Left lung (tissue), 10 donors: ENCODE data around the gene EVA1C. TPM values are rescaled to one million over a fixed set of nuclear protein-coding genes. Genes with fewer than 3 reads are reported as not detected.
A peak's percentile ranks its signal among the peaks of the same experiment; 100 is the strongest.
"Not testable (repeated sequence)": the region's sequence is repeated elsewhere in the genome, so short reads cannot be mapped to it uniquely, and the experiment has no call there.

Source experiments
- ATAC-seq: fragments of 200-7000 bp; cut with Tn5 transposase; one replicate; pipeline ENCODE4 v1.9.1; 2020; ENCODE audit warnings: moderate library complexity
- DNase-seq, 4 donors: peaks; one replicate each; pipeline ENCODE4 v3.0.0-alpha.2; 2013 to 2020
- H3K27ac ChIP-seq, 2 donors: fragments of 200-600 bp; sonication (generic) in 1 of 2; one replicate each; pipeline versions ENCODE4 v1.5.0 to v1.8.0; 2020 to 2021
- H3K27me3 ChIP-seq, 2 donors: fragments of 200-600 bp; sonication (generic) in 1 of 2; one replicate each; pipeline versions ENCODE4 v1.5.0 to v1.8.0; 2020 to 2021
- H3K36me3 ChIP-seq, 2 donors: fragments of 200-600 bp; sonication (generic) in 1 of 2; one replicate each; pipeline versions ENCODE4 v1.5.0 to v1.8.0; 2020 to 2021
- H3K4me1 ChIP-seq, 2 donors: fragments of 200-600 bp; one replicate each; pipeline ENCODE4 v1.8.0; 2021
- H3K4me3 ChIP-seq, 2 donors: fragments of 200-600 bp; sonication (generic) in 1 of 2; one replicate each; pipeline versions ENCODE4 v1.5.0 to v1.8.0; 2020 to 2021; ENCODE audit warnings: mild to moderate bottlenecking in 1 of 2
- H3K9me3 ChIP-seq, 2 donors: fragments of 200-600 bp; sonication (generic) in 1 of 2; one replicate each; pipeline versions ENCODE4 v1.5.0 to v1.8.0; 2020 to 2021
- CTCF ChIP-seq, 2 donors: fragments of 200-600 bp; sonication (generic) in 1 of 2; IDR thresholded peaks; one replicate each; pipeline versions ENCODE4 v1.5.0 to v1.8.0; 2021; ENCODE audit warnings: antibody characterized with exemption in 2 of 2
- intact Hi-C, 2 donors: fragments of 100-400 bp; cut with DNase I; formaldehyde crosslinking; loops; one replicate each; pipeline versions ENCODE4 v1.11.2 to v1.14.2; 2022
- polyA plus RNA-seq, 6 donors: library from polyadenylated mRNA; unstranded; fragments of 120-200 nt; gene quantifications; one replicate each; pipeline ENCODE4 v1.2.1, GENCODE V29; 2013; ENCODE audit not compliant: insufficient read length in 6 of 6
- total RNA-seq, 2 donors: library from RNA; stranded (reverse); fragmentation: NEBNext Ultra II Directional; extraction: Animal tissue kit (Norgen Biotek cat#: 25700); gene quantifications; one replicate each; pipeline ENCODE4 v1.2.1, GENCODE V29; 2021
- donor health status: DM: no; HTN: yes; CAD: no.
- donor health status: DM: no; HTN: no; CAD: no.

The EVA1C gene
- total and polyA plus RNA-seq, 8 donors = 2.9 to 29.8 (median 4.3) TPM

- no peak for TF ChIP-seq CTCF (IDR thresholded peaks at IDR 0.05)
- H3K4me1 ChIP-seq = peaks cover 5 to 12% of the 10 kb centered on the region in 2 donors
- H3K36me3 ChIP-seq = peaks cover 0 to 86% of the 10 kb centered on the region in 2 donors
- no peak overlapping the region for H3K4me3 ChIP-seq
- no peak for DNase-seq
- ATAC-seq = no peak
- no peaks in the 10 kb centered on the region for H3K9me3 ChIP-seq
- H3K27ac ChIP-seq = no peak overlapping the region
- intact Hi-C loops = no loop called here
- H3K27me3 ChIP-seq = no peaks in the 10 kb centered on the region
Observed at GRCh38 chr21:32367158-32367557, 45.3 kb upstream of the EVA1C start.

- TF ChIP-seq CTCF (IDR thresholded peaks at IDR 0.05) = no peak
- Histone ChIP-seq H3K36me3 (peaks cover 0 to 74% of the 10 kb centered on the region in 2 donors), H3K4me3 (no peak overlapping the region), H3K9me3 (no peaks in the 10 kb centered on the region), H3K27ac (no peak overlapping the region), H3K27me3 (no peaks in the 10 kb centered on the region), H3K4me1 (peaks cover 5 to 21% of the 10 kb centered on the region in 2 donors)
- intact Hi-C loops = no loop called here
- ATAC-seq = no peak
- DNase-seq = no peak
Observed at GRCh38 chr21:32368386-32368785, 44.1 kb upstream of the EVA1C start.

- DNase-seq, H3K27me3 ChIP-seq, H3K4me3 ChIP-seq, intact Hi-C loops, H3K27ac ChIP-seq, ATAC-seq, H3K9me3 ChIP-seq: not testable (repeated sequence)
- H3K36me3 ChIP-seq = peaks cover 0 to 68% of the 10 kb centered on the region in 2 donors
- peaks cover 5 to 21% of the 10 kb centered on the region in 2 donors for H3K4me1 ChIP-seq
Observed at GRCh38 chr21:32368961-32369360, 43.5 kb upstream of the EVA1C start.

GRCh38 chr21:32370998-32371766 lies 41.3 kb upstream of the EVA1C start:
- intact Hi-C loops = no loop called here
- ATAC-seq (no peak), DNase-seq (no peak)
- no peak for TF ChIP-seq CTCF (IDR thresholded peaks at IDR 0.05)
- Histone ChIP-seq H3K27ac (peak overlapping the region; percentile 72 to 87), H3K9me3 (no peaks in the 10 kb centered on the region), H3K36me3 (peaks cover 0 to 65% of the 10 kb centered on the region in 2 donors), H3K4me3 (no peak overlapping the region), H3K27me3 (no peaks in the 10 kb centered on the region), H3K4me1 (peaks cover 5 to 21% of the 10 kb centered on the region in 2 donors)

GRCh38 chr21:32371913-32372314 lies 40.6 kb upstream of the EVA1C start:
- Histone ChIP-seq H3K27ac (peak overlapping the region; percentile 72 to 87), H3K4me3 (no peak overlapping the region), H3K27me3 (no peaks in the 10 kb centered on the region), H3K36me3 (peaks cover 0 to 64% of the 10 kb centered on the region in 2 donors), H3K4me1 (peaks cover 5 to 21% of the 10 kb centered on the region in 2 donors), H3K9me3 (no peaks in the 10 kb centered on the region)
- ATAC-seq (peak; percentile 83), DNase-seq (peak in 1 of 4 donors; percentile 64)
- intact Hi-C loops = no loop called here
- TF ChIP-seq CTCF (IDR thresholded peaks at IDR 0.05) = no peak
